GM19238 (cell line): ENCODE data around the gene RREB1.

Experiments
- DNase-seq: peaks from one replicate; pipeline ENCODE4 v3.0.0; 2011; ENCODE audit warnings: low spot score; ENCODE audit not compliant: insufficient read length

The RREB1 gene

DNA sequence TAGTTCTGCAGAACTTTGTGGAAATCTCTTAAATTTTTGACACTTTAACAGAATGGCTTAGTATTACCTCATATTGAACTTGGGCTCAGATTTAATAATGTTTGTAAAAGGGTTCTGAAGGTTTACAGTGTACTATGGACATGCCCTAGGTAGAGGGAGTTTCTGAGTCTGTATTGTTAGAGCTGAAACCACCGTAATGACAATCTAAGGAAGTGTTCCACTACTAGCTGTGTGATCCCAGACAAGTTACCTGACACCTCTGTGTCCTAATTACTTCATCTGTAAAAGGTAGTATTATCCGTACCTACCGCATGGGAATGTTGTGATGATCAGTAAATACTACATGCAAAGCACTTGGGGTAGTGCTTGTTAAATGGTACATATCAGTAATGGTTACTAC, 86.9 kb downstream of the RREB1 start:
- no peak for DNase-seq

- no peak for DNase-seq
These were observed 87.7 kb downstream of the RREB1 start for GRCh38 chr6:7195339-7196018.

DNA sequence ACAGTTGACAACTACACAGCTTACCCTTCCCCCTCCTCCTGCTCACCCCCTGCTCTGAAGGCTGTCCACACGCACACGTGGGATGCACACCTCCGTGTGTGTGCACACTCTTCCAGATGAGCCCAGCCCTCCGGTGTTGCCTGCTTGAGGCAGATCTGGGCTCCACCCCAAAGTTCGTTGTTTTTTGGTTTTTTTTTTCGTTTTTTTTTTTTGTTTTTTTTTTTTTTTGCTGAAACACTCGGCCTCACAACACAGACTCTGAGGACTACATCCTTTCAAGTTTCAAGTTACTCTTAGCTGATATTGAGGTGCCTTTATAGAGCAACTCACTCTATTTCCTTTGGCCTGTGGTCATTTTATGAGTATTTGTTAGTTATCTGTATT, 88.2 kb downstream of the RREB1 start:
- DNase-seq = no peak

- no peak for DNase-seq
These were observed 89.0 kb downstream of the RREB1 start for GRCh38 chr6:7196685-7197283.

DNA sequence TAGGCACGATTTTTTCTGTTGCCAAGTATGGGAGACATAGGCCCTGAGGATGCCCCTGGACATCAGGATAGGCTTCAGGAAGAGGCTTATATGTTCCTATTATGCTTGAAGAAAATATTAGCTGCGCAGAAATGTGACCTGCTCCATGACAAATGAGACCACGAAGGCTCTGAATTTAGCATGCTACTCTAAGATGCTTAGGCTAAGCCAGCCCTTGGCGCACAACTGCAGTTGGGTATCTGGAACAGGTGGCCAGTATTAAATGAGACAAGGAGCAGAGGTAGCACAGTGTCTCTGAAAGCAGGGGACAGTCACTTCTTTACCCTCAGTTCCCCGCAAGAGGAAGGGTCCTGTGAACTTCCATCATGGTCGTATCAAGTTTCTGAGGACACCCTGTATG, 90.0 kb downstream of the RREB1 start:
- DNase-seq = no peak

GRCh38 chr6:7198833-7199800, 91.4 kb downstream of the RREB1 start:
- no peak for DNase-seq

DNA sequence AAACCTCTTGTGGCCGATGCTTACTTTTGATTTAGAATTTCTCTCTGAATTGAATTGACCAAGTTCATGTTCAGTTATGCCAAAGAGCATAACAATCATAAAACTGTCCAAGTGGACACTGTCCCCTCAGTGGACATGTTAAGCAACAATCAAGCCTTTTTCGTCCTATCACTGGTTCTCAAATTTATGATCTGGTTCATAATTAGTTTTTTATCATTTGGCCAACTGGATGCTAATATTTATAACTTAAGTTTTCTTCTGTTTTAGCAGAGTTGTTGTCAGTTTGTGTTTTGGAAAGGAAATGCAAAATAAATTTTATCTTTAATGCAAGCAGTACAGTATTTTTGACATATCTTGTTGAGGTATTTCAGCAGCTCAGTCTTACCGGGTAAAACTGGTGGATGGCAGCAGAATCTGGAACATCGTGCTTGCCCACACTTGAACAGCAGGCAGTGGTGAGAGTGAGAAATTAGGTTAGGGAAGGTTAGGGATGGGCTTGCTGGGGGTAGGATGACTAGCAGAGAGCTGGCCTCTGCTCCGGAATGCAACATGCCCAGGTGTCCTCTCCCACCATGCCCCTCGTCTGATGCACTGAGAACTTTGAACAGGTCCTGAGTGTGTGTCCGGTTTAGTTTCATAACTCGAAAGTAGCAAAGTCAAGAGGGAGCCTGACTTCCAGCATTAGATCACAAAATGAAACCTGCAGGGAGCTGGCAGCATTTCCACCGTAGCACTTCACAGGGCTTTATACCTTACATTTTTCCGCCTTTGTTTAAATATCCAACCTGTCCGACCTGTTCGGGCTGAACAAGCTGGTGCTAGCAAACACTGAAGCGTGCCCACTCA, 93.1 kb downstream of the RREB1 start:
- no peak for DNase-seq

GRCh38 chr6:7201444-7201731, 93.6 kb downstream of the RREB1 start:
- no peak for DNase-seq

- peak; percentile 60 for DNase-seq
These were observed 94.2 kb downstream of the RREB1 start for GRCh38 chr6:7201732-7202541.

DNA sequence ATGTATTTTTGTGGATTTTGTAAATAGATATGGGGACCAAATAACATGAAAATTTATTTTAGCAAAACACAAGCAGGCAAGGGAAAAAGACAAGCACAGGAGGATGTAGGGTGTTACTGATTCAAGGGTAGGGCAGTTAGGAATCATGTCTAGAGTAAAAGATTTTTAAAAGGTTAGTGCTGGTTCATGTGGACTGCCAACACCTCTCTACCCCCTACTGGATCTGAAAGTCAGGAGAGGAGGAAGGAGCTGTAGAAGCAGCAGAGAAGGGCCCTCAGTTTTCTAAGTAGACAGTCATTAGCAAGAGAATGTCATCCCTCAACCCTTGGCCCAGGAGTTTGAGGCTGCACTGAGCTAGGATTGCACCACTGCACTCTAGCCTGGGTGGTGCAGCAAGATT, 95.2 kb downstream of the RREB1 start:
- no peak for DNase-seq

DNA sequence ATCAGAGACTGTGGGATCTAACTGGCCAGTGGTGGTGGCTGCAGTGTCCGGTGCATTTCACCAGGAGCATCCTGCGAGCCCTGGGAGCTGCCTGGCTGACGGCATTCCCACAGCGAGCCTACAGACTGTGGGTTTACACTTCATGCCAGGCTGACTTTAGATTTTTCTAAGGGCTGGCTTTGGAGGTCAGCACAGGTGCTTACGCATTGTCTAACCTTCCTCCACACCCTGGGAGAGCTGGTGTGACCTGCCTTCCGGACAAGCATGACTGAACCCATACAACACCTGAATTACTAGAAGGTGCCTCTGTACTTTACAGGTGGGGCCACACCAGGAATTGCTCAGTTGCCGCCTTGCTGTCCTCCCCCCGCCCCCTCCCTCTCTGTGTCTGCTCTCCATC, 96.2 kb downstream of the RREB1 start:
- no peak for DNase-seq

DNA sequence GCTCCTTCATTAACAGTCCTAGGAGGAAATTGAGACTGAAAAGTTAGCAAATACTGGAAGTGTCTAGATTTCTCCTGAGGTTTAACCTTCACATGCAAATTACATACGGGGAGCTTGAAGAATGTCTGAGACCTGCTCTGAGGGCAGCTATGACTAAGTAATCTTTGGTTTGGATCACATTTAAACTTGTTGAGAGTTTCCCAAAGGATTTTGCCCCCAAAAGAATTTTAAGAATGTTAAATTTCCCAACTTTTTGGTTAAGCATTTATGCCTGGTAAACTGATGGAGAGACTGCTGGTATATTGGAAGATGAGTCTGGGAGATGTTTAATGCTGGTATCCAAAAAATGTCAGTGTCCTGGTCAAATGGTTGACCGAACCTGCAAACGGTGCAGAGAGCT, 97.0 kb downstream of the RREB1 start:
- no peak for DNase-seq

DNA sequence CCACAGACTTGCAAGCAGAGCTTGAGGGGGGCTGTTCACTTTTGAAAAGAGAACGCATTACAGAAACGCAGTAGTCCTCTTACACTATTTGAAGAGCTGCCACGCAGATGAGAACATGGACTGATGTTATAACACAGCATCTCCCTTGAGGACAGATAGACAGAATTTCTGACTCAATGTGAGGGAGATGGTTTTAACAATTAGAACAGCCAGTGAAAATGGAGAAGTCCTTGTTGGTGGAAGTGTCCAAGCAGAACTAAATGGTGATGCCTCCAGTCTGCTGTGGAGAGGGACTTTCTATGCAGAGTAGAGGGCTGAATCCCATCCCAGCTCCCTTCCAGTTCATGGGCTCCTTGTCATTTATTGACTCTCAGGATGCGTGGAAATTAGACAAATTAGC, 100.0 kb downstream of the RREB1 start:
- DNase-seq = no peak

- no peak for DNase-seq
These were observed 105.7 kb downstream of the RREB1 start for GRCh38 chr6:7213416-7213815.

DNA sequence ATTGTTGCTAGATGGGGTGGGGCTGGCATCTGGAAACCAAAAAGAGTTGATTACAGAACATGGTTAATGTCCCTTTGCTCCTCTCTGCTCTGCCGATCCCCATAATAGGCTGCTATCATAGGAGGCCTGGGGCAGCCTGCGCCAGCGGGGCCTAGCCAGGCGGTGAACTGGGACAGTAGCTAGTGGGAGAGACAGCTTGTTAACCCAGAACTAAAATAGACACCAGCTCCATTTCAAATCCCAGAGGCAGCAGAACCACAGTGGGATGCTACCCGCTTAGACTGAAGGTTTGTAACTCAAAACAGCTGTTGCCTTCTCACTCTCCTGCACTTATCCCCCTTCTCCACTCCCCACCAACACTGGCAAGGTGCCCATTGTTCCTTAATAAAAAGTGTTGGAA, 106.7 kb downstream of the RREB1 start:
- DNase-seq = no peak

- no peak for DNase-seq
These were observed 107.4 kb downstream of the RREB1 start for GRCh38 chr6:7215131-7215530.

DNA sequence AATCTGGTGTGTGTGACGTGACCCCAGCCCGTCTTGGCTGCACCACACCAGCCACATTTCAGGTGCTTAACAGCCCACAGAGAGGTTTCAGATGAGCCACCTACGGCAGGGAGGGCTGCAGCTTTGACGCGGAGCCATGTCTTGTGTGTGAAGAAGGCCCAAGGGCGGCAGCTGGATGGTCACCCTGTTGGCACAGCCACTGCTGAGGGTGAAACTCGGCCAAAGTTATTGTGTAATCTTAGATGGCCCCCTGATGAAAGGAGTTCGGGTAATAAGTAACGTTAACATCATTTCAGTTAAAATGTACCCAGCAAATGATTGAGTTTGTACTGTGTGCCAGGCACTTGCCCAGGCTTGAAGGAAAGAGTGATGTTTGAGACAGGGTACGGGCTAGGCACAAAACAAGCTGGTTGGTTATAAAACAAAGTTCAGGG, 108.1 kb downstream of the RREB1 start:
- DNase-seq = no peak

DNA sequence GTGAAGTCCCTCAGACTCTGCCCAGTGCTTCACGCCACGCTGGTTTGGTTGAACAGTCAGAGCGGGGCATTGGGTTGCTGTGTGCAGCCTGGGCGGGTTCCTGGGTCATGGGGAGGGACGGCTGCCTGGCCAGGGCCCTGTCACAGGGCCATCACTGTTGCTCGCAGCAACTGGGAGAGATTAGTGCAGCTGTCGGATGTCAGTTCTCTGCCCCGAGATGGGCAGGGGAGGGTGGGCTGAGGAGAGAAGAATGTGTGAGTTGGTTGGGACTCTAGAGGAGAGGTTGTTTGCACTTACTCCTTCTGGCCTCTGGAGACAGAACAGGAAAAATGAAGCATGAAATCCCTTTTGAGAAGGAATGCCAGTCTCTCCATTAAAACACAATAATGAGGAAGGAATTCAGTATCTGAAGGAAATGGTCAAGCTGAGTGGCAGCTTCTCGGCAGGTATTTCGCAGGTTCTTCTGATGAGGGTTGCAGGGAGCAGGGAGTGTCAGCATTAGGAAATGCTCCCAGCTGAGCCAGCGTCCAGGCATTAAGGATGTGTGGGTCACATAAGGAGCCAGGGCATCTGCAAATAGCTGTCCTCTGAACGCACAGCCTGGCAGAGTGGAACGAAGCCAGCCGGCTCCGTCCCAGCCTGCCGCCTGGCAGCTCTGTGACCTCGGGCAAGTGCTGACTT, 109.3 kb downstream of the RREB1 start:
- DNase-seq = no peak

- DNase-seq = no peak
These were observed 110.7 kb downstream of the RREB1 start for GRCh38 chr6:7218406-7218988.

- no peak for DNase-seq
These were observed 111.5 kb downstream of the RREB1 start for GRCh38 chr6:7219310-7219709.
